ENCODE measurements around the gene SNORC. TPM values are rescaled to one million over a fixed set of nuclear protein-coding genes. Genes with fewer than 3 reads are reported as not detected.

SNORC gene
- total and polyA plus RNA-seq, 2 experiments from 2014 or later, result 2.2 to 7.5 TPM

GRCh38 chr2:232873292-232873908 is 3.3 kb downstream of the SNORC start:
- Histone ChIP-seq H3K9me3 (ENCODE audit: low read depth) (no peaks in the 10 kb centered on the region), H3K79me2 (no peaks in the 10 kb centered on the region), H3K27me3 (no peaks in the 10 kb centered on the region), H3K4me3 (no peak overlapping the region), H3K4me1 (ENCODE audit: insufficient read depth) (peaks cover 8% of the 10 kb centered on the region), H3K4me2 (no peak overlapping the region), H3K36me3 (replicated peaks; ENCODE audit: insufficient read depth, low read depth) (no peaks in the 10 kb centered on the region), H3K27ac (peak overlapping the region; percentile 52), H3K9me2 (replicated peaks; ENCODE audit: insufficient read depth) (no peaks in the 10 kb centered on the region), H4K20me1 (ENCODE audit: insufficient read depth, poor library complexity, severe bottlenecking) (no peaks in the 10 kb centered on the region), H2AFZ (no peak overlapping the region)
- TF ChIP-seq EZH2phosphoT487 (IDR thresholded peaks at IDR 0.05; ENCODE audit: low read depth, severe bottlenecking, unreplicated experiment), result no peak
- TF ChIP-seq EZH2 (IDR thresholded peaks at IDR 0.05; ENCODE audit: borderline replicate concordance), result no peak
- WGBS (ENCODE audit: low lambda C conversion rate, missing lambda C conversion rate), result 94% methylated on average over 14 of the region's 14 CpGs
- DNase-seq (ENCODE audit: low spot score), result no peak

DNA sequence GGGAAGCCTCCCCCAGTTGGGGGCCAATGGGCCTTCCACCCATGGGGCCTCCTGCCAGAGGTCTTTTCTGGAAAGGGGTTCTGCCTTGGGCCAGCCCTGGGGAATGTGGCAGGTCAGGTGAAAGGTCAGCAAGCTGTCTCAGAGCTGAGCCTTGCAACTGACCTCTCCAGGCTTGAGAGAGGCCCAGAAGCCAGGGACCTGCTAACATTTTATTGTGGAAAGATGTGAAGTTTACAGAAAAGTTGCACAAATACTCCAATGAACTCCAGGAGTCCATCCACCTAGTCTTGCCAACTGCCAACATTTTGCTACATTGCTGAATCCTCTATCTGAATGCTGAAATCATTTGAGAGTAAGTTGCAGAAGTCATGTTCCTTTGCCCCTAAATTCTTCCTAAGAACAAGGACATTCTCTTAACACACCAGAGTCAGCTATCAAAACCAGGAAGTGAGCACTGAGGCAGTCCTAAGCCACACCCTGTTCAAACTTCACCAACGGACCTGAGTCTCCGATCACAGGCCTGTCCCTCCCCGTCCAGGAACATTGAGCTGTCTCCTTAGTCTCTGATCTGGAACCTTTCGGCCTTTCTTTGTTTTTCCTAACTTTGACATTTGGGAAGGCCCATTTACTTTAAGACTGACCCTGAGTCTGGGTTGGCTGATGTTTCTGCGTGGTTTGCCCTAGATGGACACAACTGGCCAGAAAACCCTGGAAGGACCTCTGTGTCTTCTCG is 4.0 kb downstream of the SNORC start:
- H3K36me3 ChIP-seq (replicated peaks; ENCODE audit: insufficient read depth, low read depth), result no peaks in the 10 kb centered on the region
- peak; percentile 50 for DNase-seq (ENCODE audit: low spot score)
- no peak overlapping the region for H3K4me2 ChIP-seq
- H3K9me2 ChIP-seq (replicated peaks; ENCODE audit: insufficient read depth), result no peaks in the 10 kb centered on the region
- no peak overlapping the region for H2AFZ ChIP-seq
- H3K27ac ChIP-seq, result peak overlapping the region; percentile 52
- 66% methylated on average over 6 of the region's 6 CpGs for WGBS (ENCODE audit: low lambda C conversion rate, missing lambda C conversion rate)
- H3K79me2 ChIP-seq, result no peaks in the 10 kb centered on the region
- peaks cover 8% of the 10 kb centered on the region for H3K4me1 ChIP-seq (ENCODE audit: insufficient read depth)
- TF ChIP-seq EZH2phosphoT487 (IDR thresholded peaks at IDR 0.05; ENCODE audit: low read depth, severe bottlenecking, unreplicated experiment), result no peak
- TF ChIP-seq, protein P1, sequence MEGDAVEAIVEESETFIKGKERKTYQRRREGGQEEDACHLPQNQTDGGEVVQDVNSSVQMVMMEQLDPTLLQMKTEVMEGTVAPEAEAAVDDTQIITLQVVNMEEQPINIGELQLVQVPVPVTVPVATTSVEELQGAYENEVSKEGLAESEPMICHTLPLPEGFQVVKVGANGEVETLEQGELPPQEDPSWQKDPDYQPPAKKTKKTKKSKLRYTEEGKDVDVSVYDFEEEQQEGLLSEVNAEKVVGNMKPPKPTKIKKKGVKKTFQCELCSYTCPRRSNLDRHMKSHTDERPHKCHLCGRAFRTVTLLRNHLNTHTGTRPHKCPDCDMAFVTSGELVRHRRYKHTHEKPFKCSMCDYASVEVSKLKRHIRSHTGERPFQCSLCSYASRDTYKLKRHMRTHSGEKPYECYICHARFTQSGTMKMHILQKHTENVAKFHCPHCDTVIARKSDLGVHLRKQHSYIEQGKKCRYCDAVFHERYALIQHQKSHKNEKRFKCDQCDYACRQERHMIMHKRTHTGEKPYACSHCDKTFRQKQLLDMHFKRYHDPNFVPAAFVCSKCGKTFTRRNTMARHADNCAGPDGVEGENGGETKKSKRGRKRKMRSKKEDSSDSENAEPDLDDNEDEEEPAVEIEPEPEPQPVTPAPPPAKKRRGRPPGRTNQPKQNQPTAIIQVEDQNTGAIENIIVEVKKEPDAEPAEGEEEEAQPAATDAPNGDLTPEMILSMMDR (IDR thresholded peaks at IDR 0.05; ENCODE audit: poor library complexity), result no peak
- TF ChIP-seq EZH2 (IDR thresholded peaks at IDR 0.05; ENCODE audit: borderline replicate concordance), result no peak
- H3K4me3 ChIP-seq, result no peak overlapping the region
- H3K9me3 ChIP-seq (ENCODE audit: low read depth), result no peaks in the 10 kb centered on the region
- no peaks in the 10 kb centered on the region for H3K27me3 ChIP-seq
- H4K20me1 ChIP-seq (ENCODE audit: insufficient read depth, poor library complexity, severe bottlenecking), result no peaks in the 10 kb centered on the region

- Histone ChIP-seq H3K27me3 (no peaks in the 10 kb centered on the region), H2AFZ (no peak overlapping the region), H3K9me3 (ENCODE audit: low read depth) (no peaks in the 10 kb centered on the region), H3K36me3 (replicated peaks; ENCODE audit: insufficient read depth, low read depth) (no peaks in the 10 kb centered on the region), H3K27ac (peak overlapping the region; percentile 52), H3K9me2 (replicated peaks; ENCODE audit: insufficient read depth) (no peaks in the 10 kb centered on the region), H3K79me2 (no peaks in the 10 kb centered on the region), H4K20me1 (ENCODE audit: insufficient read depth, poor library complexity, severe bottlenecking) (no peaks in the 10 kb centered on the region), H3K4me1 (ENCODE audit: insufficient read depth) (peaks cover 8% of the 10 kb centered on the region), H3K4me2 (no peak overlapping the region), H3K4me3 (no peak overlapping the region)
- TF ChIP-seq, protein P1 (IDR thresholded peaks at IDR 0.05; ENCODE audit: poor library complexity), result no peak
- TF ChIP-seq EZH2phosphoT487 (IDR thresholded peaks at IDR 0.05; ENCODE audit: low read depth, severe bottlenecking, unreplicated experiment), result no peak
- TF ChIP-seq EZH2 (IDR thresholded peaks at IDR 0.05; ENCODE audit: borderline replicate concordance), result no peak
- DNase-seq (ENCODE audit: low spot score), result no peak
- 95% methylated on average over 16 of the region's 16 CpGs for WGBS (ENCODE audit: low lambda C conversion rate, missing lambda C conversion rate)
Observed at GRCh38 chr2:232874677-232875223, 4.7 kb downstream of the SNORC start.
